Left ventricle myocardium inferior (tissue), 1 donor: ENCODE data around the gene FUS. TPM values are rescaled to one million over a fixed set of nuclear protein-coding genes. Genes with fewer than 3 reads are reported as not detected.
A peak's percentile ranks its signal among the peaks of the same experiment; 100 is the strongest.

ENCODE experiments used
- DNase-seq: peaks from one replicate; pipeline ENCODE4 v3.0.0-alpha.2; 2020
- H3K27ac ChIP-seq: fragments of 200-600 bp; replicated peaks from 2 replicates; pipeline ENCODE4 v1.8.0; 2021
- H3K27me3 ChIP-seq: fragments of 200-600 bp; 2 replicates; pipeline ENCODE4 v1.8.0; 2021; ENCODE audit warnings: low read depth
- H3K36me3 ChIP-seq: fragments of 200-600 bp; 2 replicates; pipeline ENCODE4 v1.8.0; 2021
- H3K4me1 ChIP-seq: fragments of 200-600 bp; 2 replicates; pipeline ENCODE4 v1.8.0; 2021
- H3K4me3 ChIP-seq: fragments of 200-600 bp; 2 replicates; pipeline ENCODE4 v1.8.0; 2021; ENCODE audit warnings: mild to moderate bottlenecking, moderate library complexity
- H3K9me3 ChIP-seq: fragments of 200-600 bp; replicated peaks from 2 replicates; pipeline ENCODE4 v1.8.0; 2021
- intact Hi-C: fragments of 100-400 bp; cut with micrococcal nuclease; formaldehyde crosslinking; loops from one replicate; pipeline ENCODE4 v1.11.0; 2022
- total RNA-seq: library from RNA; stranded (reverse); fragmentation: NEBNext Ultra II Directional; extraction: Animal tissue kit (Norgen Biotek cat#: 25700); gene quantifications from one replicate; pipeline ENCODE4 v1.2.1, GENCODE V29; 2021
- TF ChIP-seq, protein P1 (sequence below): fragments of 200-600 bp; IDR thresholded peaks from 2 replicates; pipeline ENCODE4 v1.8.0; 2021; ENCODE audit warnings: antibody characterized with exemption, mild to moderate bottlenecking, borderline replicate concordance
- donor health status: DM: no; HTN: yes; CAD: no; lungs with severe emphysema.

FUS gene
- total RNA-seq, 1 donor from 2014 or later, result 96.9 TPM

DNA sequence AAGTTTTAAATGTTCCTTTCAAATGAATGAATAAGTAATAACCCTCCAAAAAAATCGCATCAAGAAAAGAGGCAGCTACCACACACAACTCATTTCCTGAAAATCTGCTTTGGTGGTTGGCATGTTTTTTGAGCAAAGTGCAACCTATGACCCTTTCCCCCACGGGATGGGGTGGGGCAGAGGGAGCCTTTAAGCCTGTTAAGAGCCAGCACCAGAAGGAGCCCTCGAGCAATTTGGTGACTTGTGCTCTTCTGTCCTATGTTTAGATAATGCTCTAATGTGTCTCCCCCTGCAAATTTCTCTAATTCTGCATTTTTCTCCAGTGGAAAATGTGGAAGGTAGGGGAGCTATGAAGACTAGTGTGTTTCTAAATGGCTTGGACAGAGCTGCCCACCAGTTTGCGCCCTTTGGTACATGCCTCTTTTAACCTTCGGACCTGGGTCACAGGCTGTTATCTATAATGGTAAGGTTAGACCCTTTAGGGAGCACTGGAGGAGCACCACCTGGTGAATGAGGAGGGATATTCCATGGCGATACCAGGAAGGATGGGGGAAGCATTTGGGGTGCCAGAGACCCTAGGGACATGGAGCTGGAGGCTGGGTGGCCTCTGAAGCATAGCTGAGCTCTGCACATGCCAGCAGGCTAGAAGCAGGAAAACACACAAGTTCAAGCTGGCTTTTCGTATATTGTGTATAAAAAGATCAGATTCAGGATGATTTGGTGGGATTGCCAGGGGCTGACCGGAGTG, 21.1 kb downstream of the FUS start:
- H3K27ac ChIP-seq, result no peak overlapping the region
- H3K4me1 ChIP-seq, result peaks cover 33% of the 10 kb centered on the region
- TF ChIP-seq, protein P1, sequence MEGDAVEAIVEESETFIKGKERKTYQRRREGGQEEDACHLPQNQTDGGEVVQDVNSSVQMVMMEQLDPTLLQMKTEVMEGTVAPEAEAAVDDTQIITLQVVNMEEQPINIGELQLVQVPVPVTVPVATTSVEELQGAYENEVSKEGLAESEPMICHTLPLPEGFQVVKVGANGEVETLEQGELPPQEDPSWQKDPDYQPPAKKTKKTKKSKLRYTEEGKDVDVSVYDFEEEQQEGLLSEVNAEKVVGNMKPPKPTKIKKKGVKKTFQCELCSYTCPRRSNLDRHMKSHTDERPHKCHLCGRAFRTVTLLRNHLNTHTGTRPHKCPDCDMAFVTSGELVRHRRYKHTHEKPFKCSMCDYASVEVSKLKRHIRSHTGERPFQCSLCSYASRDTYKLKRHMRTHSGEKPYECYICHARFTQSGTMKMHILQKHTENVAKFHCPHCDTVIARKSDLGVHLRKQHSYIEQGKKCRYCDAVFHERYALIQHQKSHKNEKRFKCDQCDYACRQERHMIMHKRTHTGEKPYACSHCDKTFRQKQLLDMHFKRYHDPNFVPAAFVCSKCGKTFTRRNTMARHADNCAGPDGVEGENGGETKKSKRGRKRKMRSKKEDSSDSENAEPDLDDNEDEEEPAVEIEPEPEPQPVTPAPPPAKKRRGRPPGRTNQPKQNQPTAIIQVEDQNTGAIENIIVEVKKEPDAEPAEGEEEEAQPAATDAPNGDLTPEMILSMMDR, result no peak
- no peaks in the 10 kb centered on the region for H3K27me3 ChIP-seq
- H3K9me3 ChIP-seq, result no peaks in the 10 kb centered on the region
- peak overlapping the region; percentile 85 for H3K4me3 ChIP-seq
- no peak for DNase-seq
- intact Hi-C loops, result no loop called here
- H3K36me3 ChIP-seq, result peaks cover 14% of the 10 kb centered on the region

DNA sequence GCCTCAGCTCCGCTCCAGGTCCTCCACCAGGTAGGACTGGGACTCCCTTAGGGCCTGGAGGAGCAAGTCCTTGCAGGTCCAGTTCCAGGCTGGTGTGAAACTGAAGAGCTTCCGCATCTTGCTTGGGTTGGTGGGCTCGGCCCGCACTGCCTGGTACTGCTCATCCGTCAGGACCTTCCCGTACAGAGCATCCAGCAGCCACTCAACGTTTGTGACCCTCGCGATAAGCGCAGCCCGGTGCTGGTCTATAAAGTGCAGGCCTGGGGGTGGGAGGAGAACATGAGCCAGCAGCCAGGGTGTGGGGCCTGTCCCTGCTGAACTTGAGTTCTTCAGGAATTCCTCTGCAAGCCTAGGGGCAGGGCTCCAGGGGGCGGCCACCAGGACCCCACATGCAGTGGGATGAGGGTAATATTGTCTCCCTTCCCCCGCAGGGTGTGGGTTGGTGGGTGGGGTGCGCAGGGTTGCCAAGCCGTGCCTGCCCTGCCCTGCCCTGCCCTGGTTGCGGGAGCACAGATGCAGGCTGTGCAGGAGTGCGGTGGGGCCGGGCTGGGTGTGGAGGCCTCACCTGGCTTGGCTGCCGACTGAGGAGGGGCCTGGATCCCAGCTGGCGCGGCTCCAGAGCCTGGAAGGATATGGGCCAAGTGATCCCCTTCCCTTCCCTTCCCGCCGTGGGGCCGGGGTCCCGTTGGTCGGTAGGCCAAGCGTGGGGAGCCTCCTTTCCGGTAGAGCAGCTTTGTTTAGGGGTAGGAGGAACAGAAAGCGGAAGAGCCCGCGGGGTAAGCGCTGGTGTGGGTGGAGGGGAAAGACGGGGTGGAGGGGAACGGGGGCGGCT, 21.9 kb downstream of the FUS start:
- Histone ChIP-seq H3K27me3 (no peaks in the 10 kb centered on the region), H3K4me1 (peaks cover 33% of the 10 kb centered on the region), H3K27ac (peak overlapping the region; percentile 73), H3K9me3 (no peaks in the 10 kb centered on the region), H3K4me3 (peak overlapping the region; percentile 85), H3K36me3 (peaks cover 7% of the 10 kb centered on the region)
- intact Hi-C loops, result no loop called here
- peak; percentile 35 for DNase-seq
- TF ChIP-seq, protein P1, result no peak

DNA sequence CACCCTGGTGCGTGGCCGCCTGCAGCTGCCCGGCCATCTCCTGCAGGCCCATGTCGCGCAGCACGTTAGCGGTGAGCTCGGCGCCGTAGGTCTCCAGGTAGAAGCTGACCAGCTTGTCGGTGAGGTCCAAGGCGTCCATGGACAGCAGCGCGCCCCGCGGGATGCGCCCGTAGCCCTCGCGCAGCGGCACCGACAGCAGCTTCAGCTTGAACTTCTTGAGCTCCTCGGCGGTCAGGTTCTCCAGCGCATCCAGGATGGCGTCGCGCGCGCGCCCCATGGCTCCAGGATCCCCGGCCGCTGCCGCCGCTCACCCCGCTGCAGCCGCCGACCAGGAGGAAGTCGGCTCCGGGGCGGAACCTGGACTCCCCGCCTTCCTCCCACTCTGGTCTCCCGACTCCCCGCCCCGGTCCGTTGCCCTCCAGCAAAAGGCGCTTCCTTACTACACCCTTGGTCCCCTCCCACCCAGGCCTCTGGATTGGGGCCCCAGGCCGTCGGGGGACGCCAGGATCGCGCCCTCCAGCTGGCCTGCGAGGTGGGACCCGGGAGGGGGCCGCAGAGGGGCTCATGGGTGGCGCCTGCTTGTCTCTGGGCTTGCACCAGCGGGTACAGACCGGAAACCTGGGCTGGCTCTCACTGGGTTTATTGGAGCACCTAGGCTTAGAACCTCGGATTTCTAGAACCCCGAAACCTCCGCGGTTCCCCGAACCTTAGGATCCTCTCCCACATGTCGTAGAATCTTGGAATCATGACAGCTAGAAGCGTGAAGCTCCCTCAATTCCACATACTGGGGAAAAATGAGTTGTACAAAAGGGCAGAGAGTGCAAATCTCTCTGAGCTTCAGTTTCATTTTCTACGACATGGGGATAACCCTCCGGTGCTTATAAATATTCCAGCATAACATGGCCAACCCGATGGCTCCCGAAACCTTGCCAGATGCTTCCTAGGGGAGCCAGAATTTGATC, 22.8 kb downstream of the FUS start, which contains the start of gene PYCARD:
Gene PYCARD, minus strand, starts transcription at position 347 of the 962 bp plus-strand sequence. Its CDS starts 70 bp downstream, at position 277.
- intact Hi-C loops, result no loop called here
- H3K36me3 ChIP-seq, result peaks cover 4% of the 10 kb centered on the region
- H3K9me3 ChIP-seq, result no peaks in the 10 kb centered on the region
- peak; percentile 74 for DNase-seq
- H3K27ac ChIP-seq, result peak within 1 kb of the TSS; percentile 73
- TF ChIP-seq, protein P1, result no peak
- H3K4me3 ChIP-seq, result peak within 1 kb of the TSS; percentile 85
- peaks cover 33% of the 10 kb centered on the region for H3K4me1 ChIP-seq
- H3K27me3 ChIP-seq, result peaks cover 6% of the 10 kb centered on the region

DNA sequence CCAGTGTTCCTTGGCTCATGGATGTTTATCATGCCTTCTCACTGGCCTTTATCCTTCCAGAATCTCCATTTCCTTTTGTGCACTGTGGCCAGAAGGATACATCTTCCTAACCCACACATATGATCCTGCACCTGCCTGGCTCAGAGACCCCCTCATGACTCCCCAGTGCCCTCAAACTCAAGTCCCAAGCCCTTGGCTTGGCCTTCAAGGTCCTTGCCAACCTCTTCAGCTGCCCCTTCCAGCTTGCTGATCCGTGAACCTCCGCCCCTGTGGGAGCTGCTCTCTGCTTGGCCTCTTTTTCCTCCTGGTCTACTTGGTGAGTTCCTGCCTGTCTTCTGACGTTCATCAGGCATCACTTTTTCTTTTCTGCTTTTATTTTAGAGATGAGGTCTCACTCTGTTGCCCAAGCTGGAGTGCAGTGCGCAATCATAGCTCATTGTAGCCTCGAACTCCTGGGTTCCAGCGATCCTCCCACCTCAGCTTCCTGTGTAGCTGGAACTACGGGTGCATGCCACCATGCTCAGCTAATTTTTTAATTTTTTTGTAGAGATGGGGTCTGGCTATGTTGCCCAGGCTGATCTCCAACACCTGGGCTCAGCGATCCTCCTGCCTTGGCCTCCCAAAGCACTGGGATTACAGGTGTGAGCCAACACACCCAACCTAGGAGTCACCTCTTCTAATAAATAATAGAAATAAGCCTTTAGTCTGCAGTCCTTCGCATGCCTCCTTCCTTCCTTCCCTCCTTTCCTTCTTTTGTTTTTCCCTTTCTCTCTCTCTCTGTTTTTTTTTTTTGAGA, 25.1 kb downstream of the FUS start:
- Histone ChIP-seq H3K9me3 (no peaks in the 10 kb centered on the region), H3K27me3 (peaks cover 27% of the 10 kb centered on the region), H3K27ac (no peak overlapping the region), H3K36me3 (no peaks in the 10 kb centered on the region), H3K4me3 (no peak overlapping the region), H3K4me1 (peaks cover 33% of the 10 kb centered on the region)
- no peak for DNase-seq
- TF ChIP-seq, protein P1, result no peak
- intact Hi-C loops, result no loop called here
